MV-4-11 (cell line): ENCODE results near the gene TMPRSS2.

Experiments
- DNase-seq: peaks from one replicate; lab custom pipeline; 2025; lab: John Stamatoyannopoulos, UW

The TMPRSS2 gene

GRCh38 chr21:41449613-41450012 is 58.3 kb downstream of the TMPRSS2 start:
- no peak for DNase-seq

DNA sequence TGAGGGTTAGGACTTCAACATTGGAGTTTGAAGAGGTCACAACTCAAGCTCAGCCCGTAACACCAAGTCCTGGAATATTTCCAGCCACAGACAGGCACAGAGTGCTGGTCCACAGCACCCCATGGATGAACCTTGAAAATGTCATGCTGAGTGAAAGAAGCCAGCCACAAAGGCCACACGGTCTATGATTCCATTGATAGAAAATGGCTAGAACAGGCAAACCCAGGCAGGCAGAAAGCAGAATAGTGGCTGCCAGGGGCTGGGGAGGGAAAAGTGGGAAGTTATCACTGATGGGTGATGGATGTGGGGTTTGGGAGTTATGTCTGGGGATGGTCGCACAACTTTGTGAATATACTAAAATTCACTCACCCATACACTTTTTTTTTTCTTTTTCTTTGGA is 60.6 kb downstream of the TMPRSS2 start:
- no peak for DNase-seq

- no peak for DNase-seq
Measured at GRCh38 chr21:41446586-41446985, 61.4 kb downstream of the TMPRSS2 start.

- no peak for DNase-seq
Measured at GRCh38 chr21:41445465-41445862, 62.5 kb downstream of the TMPRSS2 start.

DNA sequence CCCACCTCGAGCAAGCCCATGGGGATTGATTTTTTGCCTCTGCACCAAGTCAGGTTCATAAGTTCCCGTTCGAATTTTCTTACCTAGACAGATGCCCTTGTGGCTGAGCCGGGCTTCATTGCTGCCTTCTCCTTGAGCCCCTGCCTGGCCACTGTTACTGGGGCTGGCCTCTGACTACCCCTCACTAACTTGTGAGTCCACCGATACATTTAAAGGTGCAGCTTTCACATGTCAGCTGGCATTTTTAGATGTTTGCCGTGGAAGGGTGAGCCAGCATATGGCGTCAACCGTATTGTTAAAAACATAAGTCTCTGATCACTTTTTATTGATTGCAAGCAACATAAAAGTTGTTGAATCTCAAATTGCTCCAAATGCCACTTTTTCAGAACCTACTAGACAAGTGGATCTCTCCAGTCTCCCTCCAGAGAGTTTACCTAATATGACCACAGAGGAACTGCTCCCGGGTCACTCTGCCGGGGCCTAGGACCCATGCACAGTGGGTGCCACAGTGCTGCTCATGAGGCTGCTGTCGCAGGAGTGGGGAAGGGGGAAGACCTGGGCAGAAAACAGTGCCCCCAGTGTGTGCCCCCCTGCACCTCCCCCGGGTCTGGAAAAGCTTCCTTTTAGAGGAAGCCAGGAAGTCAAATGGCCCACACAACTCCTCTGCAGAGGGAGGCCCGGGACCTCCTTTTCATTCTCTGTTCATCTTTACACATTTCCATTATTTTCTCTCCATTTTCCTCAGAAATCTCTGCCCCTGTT is 63.1 kb downstream of the TMPRSS2 start:
- DNase-seq: no peak

DNA sequence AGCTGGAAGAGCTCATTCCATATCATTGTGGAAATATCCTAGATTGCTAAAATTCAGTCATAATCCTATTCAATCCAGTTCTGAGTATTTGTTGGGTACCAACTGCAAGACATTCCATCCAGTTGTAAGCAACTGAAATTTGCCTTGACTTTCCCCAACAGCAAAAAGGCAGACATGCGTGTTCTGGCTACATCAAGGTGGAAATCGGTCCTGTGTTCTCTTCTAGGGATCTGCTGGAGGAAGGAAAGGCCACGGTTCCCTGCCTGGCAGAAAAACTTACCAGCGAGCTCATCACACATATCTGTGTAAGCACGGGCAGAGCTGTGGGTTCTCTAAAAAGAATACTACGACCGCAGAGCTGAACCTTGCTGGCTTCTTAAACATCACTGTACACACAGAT is 64.4 kb downstream of the TMPRSS2 start:
- DNase-seq: no peak

- no peak for DNase-seq
Measured at GRCh38 chr21:41442481-41443186, 65.3 kb downstream of the TMPRSS2 start.

DNA sequence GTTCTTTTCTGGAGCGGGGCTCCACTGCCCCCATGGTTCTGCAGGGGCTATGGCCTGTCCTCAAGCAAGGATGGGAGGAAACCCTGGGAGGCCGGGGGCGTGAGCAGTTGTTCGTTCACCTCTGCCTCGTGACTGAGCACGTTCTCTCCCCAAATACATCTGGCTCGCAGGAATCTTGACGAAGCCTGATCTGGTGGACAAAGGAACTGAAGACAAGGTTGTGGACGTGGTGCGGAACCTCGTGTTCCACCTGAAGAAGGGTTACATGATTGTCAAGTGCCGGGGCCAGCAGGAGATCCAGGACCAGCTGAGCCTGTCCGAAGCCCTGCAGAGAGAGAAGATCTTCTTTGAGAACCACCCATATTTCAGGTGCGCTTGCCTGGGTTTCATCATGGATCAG is 66.4 kb downstream of the TMPRSS2 start:
- no peak for DNase-seq

DNA sequence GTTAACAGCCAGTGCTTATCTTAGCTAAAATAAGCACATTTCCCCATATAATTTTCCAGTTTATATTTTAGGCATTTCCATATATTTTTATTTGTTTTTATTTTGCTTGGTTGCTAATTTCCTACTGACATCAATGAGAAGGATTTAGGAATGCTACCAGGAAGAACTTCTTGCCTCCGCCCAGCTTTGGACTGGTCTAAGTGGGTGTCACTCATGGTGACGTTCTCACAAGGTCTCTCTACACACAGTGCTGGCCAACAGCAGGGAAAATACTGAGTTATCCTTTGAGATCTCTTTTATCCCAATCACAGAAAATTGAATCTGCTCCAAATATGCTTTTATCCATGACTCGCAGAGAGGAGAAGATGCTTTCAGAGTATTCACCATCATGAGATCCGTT is 68.7 kb downstream of the TMPRSS2 start:
- DNase-seq: no peak

DNA sequence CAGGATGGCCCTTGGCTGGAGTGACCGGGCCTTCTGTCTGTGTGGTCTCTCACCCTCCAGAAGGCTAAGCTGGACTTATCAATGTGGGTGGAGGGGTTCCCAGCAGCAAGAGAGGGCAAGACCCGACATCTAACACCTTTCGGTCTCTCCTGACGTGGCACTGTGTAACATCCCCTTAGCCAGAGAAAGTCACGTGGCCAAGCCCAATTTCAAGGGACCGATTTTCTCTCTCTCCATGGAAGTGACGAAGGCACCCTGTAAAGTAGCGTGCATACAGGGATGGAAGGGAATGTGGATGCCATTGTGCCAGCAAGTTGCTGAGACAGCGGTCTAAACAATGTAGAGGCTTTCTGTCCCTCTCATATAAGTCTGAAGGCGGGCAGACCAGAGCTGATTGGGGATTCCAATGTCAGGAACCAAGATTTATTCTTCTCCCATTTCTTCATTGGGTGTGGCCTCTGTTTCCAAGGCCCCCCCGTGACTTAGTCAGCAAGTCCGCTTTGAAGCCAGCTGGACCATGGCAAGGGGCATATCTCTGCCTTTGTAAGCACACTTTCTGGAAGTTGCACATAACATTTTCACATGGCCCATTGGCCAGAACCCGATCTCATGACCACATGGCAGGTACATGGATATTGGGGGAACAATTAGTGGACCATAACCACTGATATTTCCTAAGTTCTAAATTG is 69.4 kb downstream of the TMPRSS2 start:
- DNase-seq: no peak

- peak; percentile 85 for DNase-seq
Measured at GRCh38 chr21:41437729-41438128, 70.2 kb downstream of the TMPRSS2 start.

- no peak for DNase-seq
Measured at GRCh38 chr21:41435706-41436105, 72.3 kb downstream of the TMPRSS2 start.

DNA sequence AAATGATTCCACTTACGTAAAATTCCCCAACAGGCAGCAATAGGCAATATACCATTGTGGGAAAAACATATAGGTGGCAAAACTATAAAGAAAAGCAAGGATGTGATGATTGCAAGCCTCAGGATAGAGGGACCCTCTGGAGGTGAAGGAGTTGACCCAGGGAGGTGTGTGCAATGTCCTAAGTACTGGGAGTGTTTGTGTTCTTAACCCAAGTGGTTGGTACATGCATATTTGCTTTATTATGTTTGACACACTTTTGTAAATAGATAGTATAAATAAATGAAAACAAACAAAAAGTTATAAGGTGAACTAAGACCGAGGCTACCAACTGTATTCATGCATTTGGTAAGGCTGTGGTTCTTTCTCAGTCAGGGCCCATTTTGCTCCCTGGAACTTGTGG is 74.4 kb downstream of the TMPRSS2 start:
- no peak for DNase-seq

GRCh38 chr21:41432562-41433460 is 75.1 kb downstream of the TMPRSS2 start:
- DNase-seq: no peak

DNA sequence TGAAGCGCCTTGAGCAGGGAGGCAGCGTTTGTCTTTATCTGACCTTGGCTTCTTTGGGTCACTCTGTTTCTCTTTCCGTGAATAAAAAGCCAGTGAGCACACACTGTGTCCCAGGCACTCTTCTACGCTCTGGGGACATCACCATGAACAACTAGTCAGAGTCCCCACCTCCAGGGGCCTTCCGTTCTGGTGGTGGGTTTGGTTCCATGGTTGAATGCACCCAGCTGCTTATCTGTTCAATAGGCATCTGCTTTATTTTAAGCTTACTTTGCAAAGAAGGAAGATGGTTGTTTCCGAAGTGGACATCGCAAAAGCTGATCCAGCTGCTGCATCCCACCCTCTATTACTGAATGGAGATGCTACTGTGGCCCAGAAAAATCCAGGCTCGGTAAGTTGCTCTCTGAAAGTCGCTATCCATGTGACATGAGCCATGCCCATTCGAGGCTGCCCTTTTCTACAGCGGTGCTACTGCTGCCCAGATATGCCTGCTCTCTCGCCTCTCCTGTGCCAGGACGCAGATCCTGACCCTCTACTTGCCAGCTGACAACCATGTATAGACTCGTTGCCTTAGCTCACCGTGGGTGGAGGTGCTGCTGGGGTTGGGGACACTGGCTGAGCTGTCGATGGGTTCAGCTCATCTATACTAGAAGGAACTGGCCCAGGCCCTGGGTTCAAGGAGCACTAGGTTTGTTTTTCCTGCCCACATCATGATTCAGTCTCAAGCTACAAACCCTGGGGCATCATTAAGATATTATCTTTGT is 76.0 kb downstream of the TMPRSS2 start:
- DNase-seq: no peak

GRCh38 chr21:41429925-41430491 is 78.0 kb downstream of the TMPRSS2 start:
- DNase-seq: no peak

DNA sequence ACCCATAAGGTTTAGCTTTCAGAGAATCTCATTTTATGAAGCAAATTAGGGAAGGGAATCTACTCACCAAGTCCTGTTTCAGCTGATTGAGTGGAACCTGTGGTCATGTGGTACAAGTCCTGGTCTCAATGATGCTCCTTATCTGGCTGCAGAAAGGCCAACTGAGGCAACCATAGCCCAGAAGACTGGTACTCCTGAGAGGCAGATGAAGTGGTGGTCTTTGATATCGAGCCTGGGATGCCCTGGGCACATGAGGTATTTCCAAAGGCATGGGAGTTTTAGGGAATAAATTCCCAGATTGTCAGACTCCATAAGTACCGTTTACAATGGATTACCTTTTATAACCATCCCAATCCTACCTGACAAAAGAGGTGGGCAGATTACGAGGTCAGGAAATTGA is 78.7 kb downstream of the TMPRSS2 start:
- no peak for DNase-seq

DNA sequence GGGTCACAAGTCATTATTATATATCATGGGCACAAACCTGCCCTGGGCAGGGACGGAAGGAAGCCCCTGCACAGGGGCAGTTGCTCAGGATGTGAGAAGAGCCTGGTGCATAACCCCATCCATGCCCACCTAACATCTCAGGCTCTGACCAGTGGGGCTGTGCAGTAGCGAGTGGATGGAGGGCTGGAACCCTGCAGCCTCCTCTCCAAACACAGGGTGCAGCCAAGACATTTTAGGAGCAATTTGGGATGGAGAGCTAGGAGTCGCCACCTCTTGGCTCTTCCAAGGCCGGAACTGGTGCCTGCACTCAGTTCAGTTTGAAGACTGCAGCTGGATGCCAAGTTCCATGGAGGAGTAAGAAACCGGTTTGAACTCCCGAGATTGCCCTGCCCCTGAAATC is 79.1 kb downstream of the TMPRSS2 start:
- DNase-seq: no peak

DNA sequence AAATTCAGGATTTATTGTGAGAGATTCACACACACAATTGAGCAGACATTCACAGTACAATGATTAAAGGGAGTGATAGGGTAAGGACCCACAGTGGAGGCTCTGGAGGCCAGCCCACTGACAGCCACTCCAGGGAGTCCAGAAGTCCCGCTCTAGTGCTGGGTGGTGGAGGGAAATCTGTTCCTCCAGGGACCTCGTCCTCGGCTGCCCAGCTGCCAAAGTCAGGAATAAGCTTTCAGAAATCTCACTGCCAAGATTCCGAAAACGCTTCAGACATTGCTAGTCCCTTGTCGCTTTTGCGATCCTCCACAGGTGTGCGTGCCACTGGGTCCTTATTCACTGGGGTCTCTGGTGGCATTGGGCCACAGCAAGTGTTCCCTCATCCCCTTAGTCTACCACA is 79.6 kb downstream of the TMPRSS2 start:
- no peak for DNase-seq

DNA sequence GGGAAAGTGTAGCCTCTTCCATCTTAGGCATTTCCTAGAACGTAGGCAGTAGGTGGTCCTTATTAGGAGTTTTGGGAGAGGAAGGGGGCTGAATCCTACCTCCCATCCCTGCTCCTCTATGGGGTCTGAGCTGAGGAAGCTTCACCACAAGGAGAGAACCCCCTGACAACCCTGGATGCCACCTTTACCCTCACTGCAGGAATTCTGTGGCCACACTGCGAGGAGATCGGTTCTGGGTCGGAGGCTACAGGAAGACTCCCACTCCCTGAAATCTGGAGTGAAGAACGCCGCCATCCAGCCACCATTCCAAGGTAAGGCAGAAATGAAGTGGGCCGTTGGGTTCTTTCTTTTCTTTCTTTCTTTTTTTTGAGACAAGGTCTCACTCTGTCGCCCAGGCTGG is 80.4 kb downstream of the TMPRSS2 start:
- DNase-seq: no peak
